HCT116 (cell line): ENCODE measurements around the gene SMURF1. TPM values are rescaled to one million over a fixed set of nuclear protein-coding genes. Genes with fewer than 3 reads are reported as not detected.

ENCODE experiments used
- ATAC-seq: fragments of 200-7000 bp; cut with Tn5 transposase; 2 replicates; pipeline ENCODE4 v1.9.1; 2020; ENCODE audit warnings: mild to moderate bottlenecking, moderate library complexity
- BruUV-seq: library from RNA; stranded (reverse); fragments of 400-500 nt; replicated peaks from 2 replicates; lab custom pipeline; 2021; lab: Mats Ljungman, UMichigan
- CTCF ChIA-PET: fragments of 300-600 bp; sonication (Branson Sonifier 250); formaldehyde crosslinking; loops from one replicate; lab custom pipeline; 2021; ENCODE audit warnings: antibody characterized with exemption; lab: Charles Lee
- POLR2A ChIA-PET: fragments of 300-600, 350-600 bp; sonication (Branson Sonifier 250); formaldehyde crosslinking; loops from one replicate; lab custom pipeline; 2021; ENCODE audit warnings: antibody characterized with exemption; lab: Charles Lee
- RAD21 ChIA-PET, 2 experiments: fragments of 300-600 bp; sonication (Branson Sonifier 250); formaldehyde crosslinking; loops; one replicate each; lab custom pipeline; 2023; ENCODE audit warnings: low total read pairs in 2 of 2; ENCODE audit not compliant: uncharacterized antibody in 2 of 2, unreplicated experiment in 2 of 2, low non-redundant PET in 1 of 2; lab: Charles Lee
- DNase-seq: peaks from one replicate; pipeline ENCODE4 v3.0.0-alpha.2; 2010; ENCODE audit warnings: low read depth, low spot score
- H2AFZ ChIP-seq: fragments of 200-600 bp; shearing (Covaris generic), sonication (generic); 2 replicates; pipeline ENCODE4 v1.6.1; 2017; ENCODE audit warnings: low read depth, mixed run types, mixed read lengths, antibody characterized with exemption, low read length; ENCODE audit not compliant: poor library complexity, severe bottlenecking
- H3K27ac ChIP-seq: 2 replicates; pipeline ENCODE4 v1.5.1; 2012; ENCODE audit warnings: low read depth, low read length
- H3K27me3 ChIP-seq: fragments of 200-600 bp; sonication (generic); 2 replicates; pipeline ENCODE4 v1.6.1; 2016; ENCODE audit warnings: mixed run types, low read length, mixed read lengths; ENCODE audit not compliant: insufficient read depth
- H3K36me3 ChIP-seq, 2 experiments: fragments of 200-500 bp in 1 of 2; fragments of 200-600 bp in 1 of 2; sonication (Bioruptor generic) in 1 of 2; sonication (generic) in 1 of 2; 2 replicates each; pipeline versions ENCODE4 v1.5.1 to v1.6.1; 2014 to 2016; ENCODE audit warnings: low read length in 2 of 2, inconsistent platforms in 1 of 2, mixed read lengths in 1 of 2, mixed run types in 1 of 2; ENCODE audit not compliant: insufficient read depth in 2 of 2, control insufficient read depth in 1 of 2
- H3K4me1 ChIP-seq, 2 experiments: fragments of 200-600 bp in 1 of 2; sonication (generic) in 1 of 2; 2 replicates each; pipeline versions ENCODE4 v1.5.1 to v1.6.1; 2012 to 2017; ENCODE audit warnings: low read length in 2 of 2, inconsistent platforms in 1 of 2, mild to moderate bottlenecking in 1 of 2, mixed read lengths in 1 of 2, mixed run types in 1 of 2, moderate library complexity in 1 of 2; ENCODE audit not compliant: insufficient read depth in 2 of 2, control insufficient read depth in 1 of 2
- H3K4me2 ChIP-seq: fragments of 200-600 bp; sonication (generic); 2 replicates; pipeline ENCODE4 v1.6.1; 2017; ENCODE audit warnings: mixed run types, low read length, mixed read lengths
- H3K4me3 ChIP-seq, 2 experiments: fragments of 200-600 bp in 1 of 2; sonication (generic) in 1 of 2; replicated peaks in 1 of 2; 2 replicates each; pipeline ENCODE4 v1.5.1; 2011 to 2016; ENCODE audit warnings: low read length in 2 of 2, control low read depth in 1 of 2, low read depth in 1 of 2, mild to moderate bottlenecking in 1 of 2, mixed read lengths in 1 of 2, mixed run types in 1 of 2
- H3K79me2 ChIP-seq: fragments of 200-600 bp; sonication (generic); 2 replicates; pipeline ENCODE4 v1.6.1; 2017; ENCODE audit warnings: mild to moderate bottlenecking, mixed run types, low read length, moderate library complexity, mixed read lengths; ENCODE audit not compliant: insufficient read depth
- H3K9ac ChIP-seq: fragments of 200-600 bp; sonication (generic); 2 replicates; pipeline ENCODE4 v1.6.1; 2016; ENCODE audit warnings: low read length, mixed read lengths
- H3K9me2 ChIP-seq: fragments of 200-600 bp; sonication (generic), shearing (Covaris generic); 2 replicates; pipeline ENCODE4 v1.6.1; 2017; ENCODE audit warnings: mixed run types, mild to moderate bottlenecking, moderate library complexity; ENCODE audit not compliant: insufficient read depth
- H3K9me3 ChIP-seq, 2 experiments: fragments of 200-500 bp in 1 of 2; fragments of 200-600 bp in 1 of 2; sonication (Bioruptor generic) in 1 of 2; sonication (generic) in 1 of 2; 2 replicates each; pipeline ENCODE4 v1.6.1; 2014 to 2017; ENCODE audit warnings: low read length in 2 of 2, mixed read lengths in 2 of 2, inconsistent platforms in 1 of 2, low read depth in 1 of 2, mild to moderate bottlenecking in 1 of 2, mixed run types in 1 of 2, moderate library complexity in 1 of 2; ENCODE audit not compliant: control insufficient read depth in 1 of 2, insufficient read depth in 1 of 2
- H4K20me1 ChIP-seq: fragments of 200-600 bp; sonication (generic), shearing (Covaris generic); 2 replicates; pipeline ENCODE4 v1.6.1; 2017; ENCODE audit warnings: mixed run types, mild to moderate bottlenecking, moderate library complexity; ENCODE audit not compliant: insufficient read depth
- ATF3 ChIP-seq: IDR thresholded peaks from 2 replicates; pipeline ENCODE4 v1.6.1; 2012
- CTCF ChIP-seq, 3 experiments: fragments of 200-600 bp in 1 of 3; sonication (generic) in 1 of 3; IDR thresholded peaks in 2 of 3; conservative IDR thresholded peaks in 1 of 3; 2 replicates each; pipeline ENCODE4 v1.5.1; 2012 to 2017; ENCODE audit warnings: low read depth in 2 of 3, low read length in 2 of 3, antibody characterized with exemption in 1 of 3, borderline replicate concordance in 1 of 3, control low read depth in 1 of 3, mild to moderate bottlenecking in 1 of 3, mixed read lengths in 1 of 3, mixed run types in 1 of 3, moderate library complexity in 1 of 3; ENCODE audit not compliant: insufficient read depth in 1 of 3
- EGR1 ChIP-seq: IDR thresholded peaks from 2 replicates; pipeline ENCODE4 v1.6.1; 2012; ENCODE audit warnings: low read depth
- ELF1 ChIP-seq: IDR thresholded peaks from 2 replicates; pipeline ENCODE4 v1.6.1; 2012; ENCODE audit warnings: low read depth, borderline replicate concordance
- JUND ChIP-seq: IDR thresholded peaks from 2 replicates; pipeline ENCODE4 v1.6.1; 2012
- MAX ChIP-seq: IDR thresholded peaks from 2 replicates; pipeline ENCODE4 v1.6.1; 2012
- POLR2A ChIP-seq: IDR thresholded peaks from 2 replicates; pipeline ENCODE4 v1.7.0; 2011; ENCODE audit warnings: borderline replicate concordance; ENCODE audit not compliant: insufficient read depth, insufficient read length; ENCODE audit errors: extremely low read depth
- POLR2AphosphoS5 ChIP-seq: IDR thresholded peaks from 2 replicates; pipeline ENCODE4 v1.6.1; 2011; ENCODE audit warnings: mild to moderate bottlenecking, low read depth, low read length, moderate library complexity
- SP1 ChIP-seq: IDR thresholded peaks from 2 replicates; pipeline ENCODE4 v1.6.1; 2012; ENCODE audit warnings: low read depth
- SRF ChIP-seq: IDR thresholded peaks from 2 replicates; pipeline ENCODE4 v1.6.1; 2012; ENCODE audit warnings: low read depth
- YY1 ChIP-seq: IDR thresholded peaks from 2 replicates; pipeline ENCODE4 v1.6.1; 2011; ENCODE audit warnings: low read length, low read depth, moderate library complexity, mild to moderate bottlenecking; ENCODE audit not compliant: insufficient replicate concordance; ENCODE audit errors: extremely low read depth
- ZFX ChIP-seq: fragments of 450-650 bp; IDR thresholded peaks from 2 replicates; pipeline ENCODE4 v1.6.1; 2017
- intact Hi-C: fragments of 100-400 bp; cut with micrococcal nuclease; formaldehyde crosslinking; loops from 2 replicates; pipeline ENCODE4 v1.10.0; 2022
- total RNA-seq: library from RNA; stranded (reverse); gene quantifications from one replicate; pipeline ENCODE4 v1.2.1, GENCODE V29; 2021; ENCODE audit not compliant: unreplicated experiment

The SMURF1 gene
- total RNA-seq, 1 experiment from 2014 or later: 24.6 TPM

DNA sequence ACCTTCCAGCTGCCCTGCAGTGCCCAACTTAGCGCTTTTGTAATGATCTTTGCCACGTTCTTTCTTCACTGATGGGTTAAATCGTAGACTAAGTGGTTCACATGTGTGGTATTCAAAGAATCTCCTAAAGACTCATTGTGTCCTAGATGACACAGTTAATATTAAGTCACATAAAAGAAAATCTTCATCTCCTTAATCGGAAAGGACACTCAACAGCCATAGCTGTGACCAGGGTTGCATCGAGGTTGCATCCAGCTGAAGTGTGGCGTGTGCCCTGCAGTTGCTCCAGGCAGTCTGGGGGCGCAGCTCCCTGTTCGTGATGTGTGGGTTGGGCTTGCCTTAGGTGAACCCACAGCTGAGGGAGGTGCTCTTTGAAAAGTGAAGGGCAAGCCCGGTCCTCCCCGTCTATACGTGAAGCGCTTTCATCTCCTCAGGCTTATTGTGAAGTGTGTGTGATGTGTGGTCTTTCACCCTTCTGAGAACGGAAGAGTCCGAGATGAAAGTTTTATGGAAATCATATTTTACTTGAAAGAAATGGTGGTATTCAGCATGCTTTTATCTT, 142.9 kb downstream of the SMURF1 start:
- DNase-seq (no peak), ATAC-seq (no peak)
- Histone ChIP-seq H3K9ac (no peak overlapping the region), H3K36me3 (peaks cover 25 to 45% of the 10 kb centered on the region in 2 experiments), H3K9me3 (no peaks in the 10 kb centered on the region), H2AFZ (no peak overlapping the region), H3K79me2 (no peaks in the 10 kb centered on the region), H3K4me2 (no peak overlapping the region), H3K27me3 (no peaks in the 10 kb centered on the region), H3K4me1 (no peaks in the 10 kb centered on the region), H3K27ac (no peak overlapping the region), H3K9me2 (no peaks in the 10 kb centered on the region), H3K4me3 (no peak overlapping the region), H4K20me1 (no peaks in the 10 kb centered on the region)
- intact Hi-C loops: no loop called here
- TF ChIP-seq POLR2A: no peak
- TF ChIP-seq JUND: no peak
- TF ChIP-seq POLR2AphosphoS5: no peak
- TF ChIP-seq ZFX: no peak
- no peak for TF ChIP-seq SP1
- TF ChIP-seq YY1: no peak
- no peak for TF ChIP-seq MAX
- no peak for TF ChIP-seq SRF
- no peak for TF ChIP-seq ATF3
- no peak for TF ChIP-seq ELF1
- no peak for TF ChIP-seq EGR1
- no peak for TF ChIP-seq CTCF (IDR thresholded peaks at IDR 0.05 in 2 of 3, conservative IDR thresholded peaks at IDR 0.05 in 1 of 3; ENCODE audit: borderline replicate concordance in 1 of 3, insufficient read depth in 1 of 3, low read depth in 2 of 3, low read length in 2 of 3)
- RAD21 ChIA-PET: no interaction called here
- no TSS peak for BruUV-seq
- CTCF ChIA-PET: no interaction called here
- POLR2A ChIA-PET: no interaction called here
